ENCODE measurements around the gene IRF1.

GRCh38 chr5:132500931-132501628 is 10.5 kb upstream of the IRF1 start:
- peak; percentile 83 to 91 (median 87) for TF ChIP-seq CTCF (IDR thresholded peaks at IDR 0.05)
- no peak for TF ChIP-seq POLR2AphosphoS5 (IDR thresholded peaks at IDR 0.05)
- TF ChIP-seq POLR2A (IDR thresholded peaks at IDR 0.05; ENCODE audit: low read depth), result no peak
